Mucosa of rectum (tissue), 2 donors: ENCODE data around the gene PGK2.

ENCODE experiments used
- H3K27ac ChIP-seq, 2 donors: one replicate each; pipeline ENCODE4 v1.7.0; 2013; ENCODE audit warnings: inconsistent platforms in 2 of 2, low read depth in 2 of 2, low read length in 2 of 2
- H3K27me3 ChIP-seq, 2 donors: one replicate each; pipeline ENCODE4 v1.7.0; 2013; ENCODE audit warnings: low read length in 2 of 2; ENCODE audit not compliant: control insufficient read depth in 2 of 2, insufficient read depth in 2 of 2
- H3K36me3 ChIP-seq, 2 donors: one replicate each; pipeline ENCODE4 v1.7.0; 2013; ENCODE audit warnings: low read length in 2 of 2; ENCODE audit not compliant: control insufficient read depth in 2 of 2, insufficient read depth in 2 of 2
- H3K4me1 ChIP-seq, 2 donors: one replicate each; pipeline ENCODE4 v1.7.0; 2013; ENCODE audit warnings: low read length in 2 of 2, mild to moderate bottlenecking in 1 of 2; ENCODE audit not compliant: control insufficient read depth in 2 of 2, insufficient read depth in 2 of 2
- H3K4me3 ChIP-seq, 2 donors: one replicate each; pipeline ENCODE4 v1.7.0; 2013; ENCODE audit warnings: low read length in 2 of 2
- H3K9ac ChIP-seq, 2 donors: one replicate each; pipeline ENCODE4 v1.7.0; 2013; ENCODE audit warnings: low read length in 2 of 2, low read depth in 1 of 2, mild to moderate bottlenecking in 1 of 2
- H3K9me3 ChIP-seq, 2 donors: one replicate each; pipeline ENCODE4 v1.7.0; 2013; ENCODE audit warnings: low read length in 2 of 2; ENCODE audit not compliant: control insufficient read depth in 2 of 2
- donor health status: healthy.
- donor health status: Normal muscosa, but diverticular disease.

PGK2 gene

DNA sequence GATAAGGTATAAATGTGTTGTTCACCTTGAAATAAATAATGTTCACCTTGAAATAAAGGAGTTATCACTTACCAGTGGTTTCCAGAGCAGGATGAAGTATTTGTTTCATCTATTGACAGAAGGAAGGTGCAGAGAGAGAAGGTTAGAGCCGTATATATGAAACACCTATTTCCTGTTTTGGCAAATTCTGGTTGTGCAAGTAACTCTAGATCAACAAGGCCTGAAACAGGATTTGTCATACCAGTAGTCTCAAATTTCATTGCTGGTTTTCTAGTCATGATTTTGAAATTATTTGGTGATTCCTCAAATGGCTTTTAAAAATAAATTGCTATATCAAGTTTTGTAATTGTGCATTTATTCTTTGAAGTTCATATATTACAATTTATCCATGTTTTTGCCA is 42.8 kb downstream of the PGK2 start, which contains the start of gene CRISP3:
Gene CRISP3, minus strand, starts transcription at position 130 of the 400 bp plus-strand sequence. Its CDS starts 21 bp downstream, at position 109.
- no peaks in the 10 kb centered on the region for H3K4me1 ChIP-seq
- no peak within 1 kb of the TSS for H3K4me3 ChIP-seq
- no peaks in the 10 kb centered on the region for H3K9me3 ChIP-seq
- no peaks in the 10 kb centered on the region for H3K27me3 ChIP-seq
- no peak within 1 kb of the TSS for H3K9ac ChIP-seq
- no peak within 1 kb of the TSS for H3K27ac ChIP-seq
- no peaks in the 10 kb centered on the region for H3K36me3 ChIP-seq

- Histone ChIP-seq H3K9ac (no peak overlapping the region), H3K4me1 (no peaks in the 10 kb centered on the region), H3K9me3 (no peaks in the 10 kb centered on the region), H3K4me3 (no peak overlapping the region), H3K36me3 (no peaks in the 10 kb centered on the region), H3K27me3 (no peaks in the 10 kb centered on the region), H3K27ac (no peak overlapping the region)
These were observed 43.7 kb downstream of the PGK2 start for GRCh38 chr6:49743429-49743828.

GRCh38 chr6:49739423-49739822 is 47.7 kb downstream of the PGK2 start:
- Histone ChIP-seq H3K9ac (no peak overlapping the region), H3K9me3 (no peaks in the 10 kb centered on the region), H3K36me3 (no peaks in the 10 kb centered on the region), H3K27ac (no peak overlapping the region), H3K4me1 (no peaks in the 10 kb centered on the region), H3K27me3 (no peaks in the 10 kb centered on the region), H3K4me3 (no peak overlapping the region)

DNA sequence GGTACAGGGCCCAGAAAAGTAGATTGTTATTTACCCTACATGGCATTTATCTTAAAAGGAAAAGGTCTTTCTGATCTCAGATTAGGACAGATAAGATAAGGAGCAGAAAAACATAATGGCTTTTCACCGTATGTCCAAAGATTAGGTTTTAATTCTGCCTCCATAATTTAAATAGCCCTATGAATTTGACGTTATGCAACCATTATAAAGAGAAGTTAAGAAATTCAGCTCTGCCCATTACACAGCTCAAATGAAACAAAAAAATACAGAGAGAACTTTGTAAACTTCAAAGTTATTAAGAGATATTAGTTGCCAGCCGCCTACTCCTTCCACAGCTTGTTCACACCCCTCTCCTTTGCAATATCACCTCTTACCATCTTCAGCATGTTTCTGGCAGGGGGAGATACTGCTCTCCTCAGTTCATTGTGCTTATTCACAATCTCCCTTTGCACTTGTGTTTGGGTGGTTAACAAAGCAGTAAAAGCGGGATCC is 51.0 kb downstream of the PGK2 start:
- no peaks in the 10 kb centered on the region for H3K9me3 ChIP-seq

More for the DNA sequence above, 51.0 kb downstream of the PGK2 start:
- H3K4me3 ChIP-seq: no peak overlapping the region
- no peaks in the 10 kb centered on the region for H3K4me1 ChIP-seq
- H3K27ac ChIP-seq: no peak overlapping the region
- no peaks in the 10 kb centered on the region for H3K27me3 ChIP-seq
- H3K36me3 ChIP-seq: no peaks in the 10 kb centered on the region
- no peak overlapping the region for H3K9ac ChIP-seq
